HepG2 (cell line): ENCODE data around the gene RRP8. TPM values are rescaled to one million over a fixed set of nuclear protein-coding genes. Genes with fewer than 3 reads are reported as not detected.
A peak's percentile ranks its signal among the peaks of the same experiment; 100 is the strongest.

ENCODE experiments used
- CBFB ChIP-seq: sonication (generic); formaldehyde crosslinking; IDR thresholded peaks from 2 replicates; pipeline ENCODE4 v1.4.0; 2020; ENCODE audit warnings: missing genetic modification reagents
- KAT2B ChIP-seq: fragments of 150-350 bp; IDR thresholded peaks from 2 replicates; pipeline ENCODE4 v1.6.1; 2014; ENCODE audit warnings: low read depth, low read length, borderline replicate concordance
- MED1 ChIP-seq: sonication (generic); formaldehyde crosslinking; IDR thresholded peaks from 2 replicates; pipeline ENCODE4 v1.4.0; 2020; ENCODE audit warnings: missing genetic modification reagents
- MYC ChIP-seq: sonication (generic); formaldehyde crosslinking; IDR thresholded peaks from 2 replicates; pipeline ENCODE4 v1.9.0; 2021; ENCODE audit warnings: missing genetic modification reagents, borderline replicate concordance
- NCOA1 ChIP-seq: sonication (generic); formaldehyde crosslinking; IDR thresholded peaks from 2 replicates; pipeline ENCODE4 v1.9.0; 2021; ENCODE audit warnings: missing genetic modification reagents
- PITX1 ChIP-seq: sonication (generic); formaldehyde crosslinking; IDR thresholded peaks from 2 replicates; pipeline ENCODE4 v1.5.1; 2020; ENCODE audit warnings: mild to moderate bottlenecking, missing genetic modification reagents
- PRPF4 ChIP-seq: fragments of 200-400 bp; formaldehyde crosslinking; IDR thresholded peaks from 2 replicates; pipeline ENCODE4 v1.6.1; 2016; ENCODE audit warnings: low read length, low read depth; ENCODE audit not compliant: poor library complexity, severe bottlenecking
- WIZ ChIP-seq: sonication (generic); formaldehyde crosslinking; IDR thresholded peaks from 2 replicates; pipeline ENCODE4 v1.5.1; 2020; ENCODE audit warnings: mild to moderate bottlenecking, missing genetic modification reagents
- ZNF546 ChIP-seq: sonication (generic); formaldehyde crosslinking; conservative IDR thresholded peaks from 2 replicates; pipeline ENCODE4 v1.8.1; 2023; ENCODE audit warnings: mild to moderate bottlenecking, missing genetic modification reagents
- ZNF564 ChIP-seq: sonication (generic); formaldehyde crosslinking; IDR thresholded peaks from 2 replicates; pipeline ENCODE4 v1.8.1; 2023; ENCODE audit warnings: mild to moderate bottlenecking, missing genetic modification reagents
- polyA plus RNA-seq, 8 experiments: library from polyadenylated mRNA; depleted of rRNA in 3 of 8; stranded (reverse) in 7 of 8; unstranded in 1 of 8; fragments of >200 nt; fragmentation: Illumina TruSeq in 4 of 8; extraction: Trizol in 4 of 8; gene quantifications; 2 replicates each; pipeline versions ENCODE4 v1.2.1 to v1.2.3, GENCODE V29; 2011 to 2016; ENCODE audit warnings: low read depth in 4 of 8, missing spikeins in 1 of 8, mixed read lengths in 1 of 8; ENCODE audit not compliant: insufficient read depth in 1 of 8
- total RNA-seq, 5 experiments: library from RNA; depleted of rRNA; stranded (reverse); fragments of >200 nt; fragmentation: Illumina TruSeq; extraction: Trizol; gene quantifications; 2 replicates each; pipeline ENCODE4 v1.2.3, GENCODE V29; 2016; ENCODE audit warnings: low read depth in 1 of 5
- TF ChIP-seq, protein P1 (sequence below), 2 experiments: fragments of 450-650 bp in 1 of 2; sonication (generic) in 1 of 2; formaldehyde crosslinking in 1 of 2; IDR thresholded peaks; 2 replicates each; pipeline versions ENCODE4 v1.6.1 to v1.8.0; 2016 to 2022; ENCODE audit warnings: antibody characterized with exemption in 1 of 2, mild to moderate bottlenecking in 1 of 2, missing genetic modification reagents in 1 of 2
- TF ChIP-seq, protein P2 (sequence below): sonication (generic); formaldehyde crosslinking; IDR thresholded peaks from 2 replicates; pipeline ENCODE4 v1.5.0; 2020; ENCODE audit warnings: mild to moderate bottlenecking, missing genetic modification reagents
- TF ChIP-seq, protein P3 (sequence below): sonication (generic); formaldehyde crosslinking; IDR thresholded peaks from 2 replicates; pipeline ENCODE4 v1.8.1; 2022; ENCODE audit warnings: mild to moderate bottlenecking, missing genetic modification reagents

Gene RRP8
- total and polyA plus RNA-seq, 2 of the 13 experiments (the other 11 are each of a cell fraction or from before 2014, with no cell fraction given), result 7.2 to 21.6 TPM

DNA sequence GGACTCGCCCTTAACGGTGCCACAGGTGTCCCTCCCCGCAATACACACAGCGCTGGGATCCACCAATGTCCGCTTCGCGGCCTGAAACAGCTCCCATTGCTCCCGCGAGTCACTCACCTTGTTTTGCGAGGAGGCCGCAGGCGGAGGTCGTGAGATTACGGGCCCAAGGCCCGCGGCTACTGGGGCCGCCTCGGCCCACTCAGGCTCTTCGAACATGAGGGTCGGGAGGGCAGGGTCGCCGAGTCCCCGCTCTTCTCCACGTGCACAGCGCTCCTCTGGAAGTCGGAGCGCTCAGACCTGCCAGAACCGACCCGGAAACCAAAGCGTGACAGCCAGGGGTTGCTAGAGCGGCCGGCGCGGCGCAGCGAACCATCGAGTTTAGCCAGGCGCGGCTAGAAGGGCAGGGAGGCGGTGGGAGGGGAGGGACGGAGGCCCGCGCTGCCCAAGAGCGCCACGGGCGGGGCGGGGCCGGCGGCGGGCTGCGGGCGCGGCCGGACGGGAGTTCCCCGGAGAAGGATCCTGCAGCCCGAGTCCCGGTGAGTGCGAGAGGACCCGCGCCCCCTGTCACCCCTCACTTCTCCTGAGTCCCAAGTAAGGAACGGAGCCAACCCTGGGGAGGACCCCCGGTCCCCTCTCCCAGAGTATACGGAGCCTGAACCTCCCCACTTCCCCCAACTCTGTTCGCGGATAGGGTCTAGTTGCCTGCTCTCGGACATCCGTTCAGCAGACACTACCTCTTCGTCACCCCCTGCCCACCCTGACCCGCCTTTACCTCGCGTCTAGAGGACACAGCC is at the start of gene RRP8, which contains the start of gene ILK (continued):
- TF ChIP-seq, protein P1, sequence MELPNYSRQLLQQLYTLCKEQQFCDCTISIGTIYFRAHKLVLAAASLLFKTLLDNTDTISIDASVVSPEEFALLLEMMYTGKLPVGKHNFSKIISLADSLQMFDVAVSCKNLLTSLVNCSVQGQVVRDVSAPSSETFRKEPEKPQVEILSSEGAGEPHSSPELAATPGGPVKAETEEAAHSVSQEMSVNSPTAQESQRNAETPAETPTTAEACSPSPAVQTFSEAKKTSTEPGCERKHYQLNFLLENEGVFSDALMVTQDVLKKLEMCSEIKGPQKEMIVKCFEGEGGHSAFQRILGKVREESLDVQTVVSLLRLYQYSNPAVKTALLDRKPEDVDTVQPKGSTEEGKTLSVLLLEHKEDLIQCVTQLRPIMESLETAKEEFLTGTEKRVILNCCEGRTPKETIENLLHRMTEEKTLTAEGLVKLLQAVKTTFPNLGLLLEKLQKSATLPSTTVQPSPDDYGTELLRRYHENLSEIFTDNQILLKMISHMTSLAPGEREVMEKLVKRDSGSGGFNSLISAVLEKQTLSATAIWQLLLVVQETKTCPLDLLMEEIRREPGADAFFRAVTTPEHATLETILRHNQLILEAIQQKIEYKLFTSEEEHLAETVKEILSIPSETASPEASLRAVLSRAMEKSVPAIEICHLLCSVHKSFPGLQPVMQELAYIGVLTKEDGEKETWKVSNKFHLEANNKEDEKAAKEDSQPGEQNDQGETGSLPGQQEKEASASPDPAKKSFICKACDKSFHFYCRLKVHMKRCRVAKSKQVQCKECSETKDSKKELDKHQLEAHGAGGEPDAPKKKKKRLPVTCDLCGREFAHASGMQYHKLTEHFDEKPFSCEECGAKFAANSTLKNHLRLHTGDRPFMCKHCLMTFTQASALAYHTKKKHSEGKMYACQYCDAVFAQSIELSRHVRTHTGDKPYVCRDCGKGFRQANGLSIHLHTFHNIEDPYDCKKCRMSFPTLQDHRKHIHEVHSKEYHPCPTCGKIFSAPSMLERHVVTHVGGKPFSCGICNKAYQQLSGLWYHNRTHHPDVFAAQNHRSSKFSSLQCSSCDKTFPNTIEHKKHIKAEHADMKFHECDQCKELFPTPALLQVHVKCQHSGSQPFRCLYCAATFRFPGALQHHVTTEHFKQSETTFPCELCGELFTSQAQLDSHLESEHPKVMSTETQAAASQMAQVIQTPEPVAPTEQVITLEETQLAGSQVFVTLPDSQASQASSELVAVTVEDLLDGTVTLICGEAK (IDR thresholded peaks at IDR 0.05), result no peak
- TF ChIP-seq, protein P1 (CRISPR knock-in tag; IDR thresholded peaks at IDR 0.05), result peak; percentile 74
- TF ChIP-seq NCOA1 (CRISPR knock-in tag) (no peak), WIZ (CRISPR knock-in tag) (no peak), CBFB (CRISPR knock-in tag) (peak; percentile 68; the same call in 1 of the 2 replicates), ZNF546 (CRISPR knock-in tag) (peak; percentile 69; the same call in 1 of the 2 replicates), MYC (CRISPR knock-in tag) (peak; percentile 95), PITX1 (peak; percentile 16; the same call in 1 of the 2 replicates), KAT2B (no peak), MED1 (peak; percentile 54; the same call in 1 of the 2 replicates), ZNF564 (peak; percentile 89; the same call in 1 of the 2 replicates), PRPF4 (no peak)
- TF ChIP-seq, protein P2, sequence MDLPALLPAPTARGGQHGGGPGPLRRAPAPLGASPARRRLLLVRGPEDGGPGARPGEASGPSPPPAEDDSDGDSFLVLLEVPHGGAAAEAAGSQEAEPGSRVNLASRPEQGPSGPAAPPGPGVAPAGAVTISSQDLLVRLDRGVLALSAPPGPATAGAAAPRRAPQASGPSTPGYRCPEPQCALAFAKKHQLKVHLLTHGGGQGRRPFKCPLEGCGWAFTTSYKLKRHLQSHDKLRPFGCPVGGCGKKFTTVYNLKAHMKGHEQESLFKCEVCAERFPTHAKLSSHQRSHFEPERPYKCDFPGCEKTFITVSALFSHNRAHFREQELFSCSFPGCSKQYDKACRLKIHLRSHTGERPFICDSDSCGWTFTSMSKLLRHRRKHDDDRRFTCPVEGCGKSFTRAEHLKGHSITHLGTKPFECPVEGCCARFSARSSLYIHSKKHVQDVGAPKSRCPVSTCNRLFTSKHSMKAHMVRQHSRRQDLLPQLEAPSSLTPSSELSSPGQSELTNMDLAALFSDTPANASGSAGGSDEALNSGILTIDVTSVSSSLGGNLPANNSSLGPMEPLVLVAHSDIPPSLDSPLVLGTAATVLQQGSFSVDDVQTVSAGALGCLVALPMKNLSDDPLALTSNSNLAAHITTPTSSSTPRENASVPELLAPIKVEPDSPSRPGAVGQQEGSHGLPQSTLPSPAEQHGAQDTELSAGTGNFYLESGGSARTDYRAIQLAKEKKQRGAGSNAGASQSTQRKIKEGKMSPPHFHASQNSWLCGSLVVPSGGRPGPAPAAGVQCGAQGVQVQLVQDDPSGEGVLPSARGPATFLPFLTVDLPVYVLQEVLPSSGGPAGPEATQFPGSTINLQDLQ (CRISPR knock-in tag), result peak; percentile 64; the same call in 1 of the 2 replicates
- TF ChIP-seq, protein P3, sequence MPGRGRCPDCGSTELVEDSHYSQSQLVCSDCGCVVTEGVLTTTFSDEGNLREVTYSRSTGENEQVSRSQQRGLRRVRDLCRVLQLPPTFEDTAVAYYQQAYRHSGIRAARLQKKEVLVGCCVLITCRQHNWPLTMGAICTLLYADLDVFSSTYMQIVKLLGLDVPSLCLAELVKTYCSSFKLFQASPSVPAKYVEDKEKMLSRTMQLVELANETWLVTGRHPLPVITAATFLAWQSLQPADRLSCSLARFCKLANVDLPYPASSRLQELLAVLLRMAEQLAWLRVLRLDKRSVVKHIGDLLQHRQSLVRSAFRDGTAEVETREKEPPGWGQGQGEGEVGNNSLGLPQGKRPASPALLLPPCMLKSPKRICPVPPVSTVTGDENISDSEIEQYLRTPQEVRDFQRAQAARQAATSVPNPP (CRISPR knock-in tag), result peak; percentile 94
